ENCODE data around the gene SHC3.

DNA sequence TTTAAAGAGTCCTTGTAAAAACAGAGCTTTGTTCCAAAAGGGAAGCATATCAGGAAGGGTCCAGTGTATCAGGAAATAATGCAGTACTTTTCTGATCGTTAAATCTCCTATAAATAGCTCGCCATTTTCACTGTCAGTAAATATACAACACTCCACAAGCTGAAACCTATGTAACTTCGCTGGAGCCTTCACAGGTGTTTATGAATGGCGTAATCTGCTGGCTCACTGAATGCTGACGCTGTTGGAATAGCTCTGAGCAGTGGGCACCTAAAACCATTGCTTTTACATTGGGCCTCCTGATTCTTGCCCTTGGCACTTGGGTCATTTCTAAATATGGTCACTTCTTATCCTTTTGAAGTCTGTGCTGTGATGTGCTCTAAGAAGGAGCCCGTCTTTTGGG lies 4.3 kb downstream of the SHC3 start:
- TF ChIP-seq, protein P1, sequence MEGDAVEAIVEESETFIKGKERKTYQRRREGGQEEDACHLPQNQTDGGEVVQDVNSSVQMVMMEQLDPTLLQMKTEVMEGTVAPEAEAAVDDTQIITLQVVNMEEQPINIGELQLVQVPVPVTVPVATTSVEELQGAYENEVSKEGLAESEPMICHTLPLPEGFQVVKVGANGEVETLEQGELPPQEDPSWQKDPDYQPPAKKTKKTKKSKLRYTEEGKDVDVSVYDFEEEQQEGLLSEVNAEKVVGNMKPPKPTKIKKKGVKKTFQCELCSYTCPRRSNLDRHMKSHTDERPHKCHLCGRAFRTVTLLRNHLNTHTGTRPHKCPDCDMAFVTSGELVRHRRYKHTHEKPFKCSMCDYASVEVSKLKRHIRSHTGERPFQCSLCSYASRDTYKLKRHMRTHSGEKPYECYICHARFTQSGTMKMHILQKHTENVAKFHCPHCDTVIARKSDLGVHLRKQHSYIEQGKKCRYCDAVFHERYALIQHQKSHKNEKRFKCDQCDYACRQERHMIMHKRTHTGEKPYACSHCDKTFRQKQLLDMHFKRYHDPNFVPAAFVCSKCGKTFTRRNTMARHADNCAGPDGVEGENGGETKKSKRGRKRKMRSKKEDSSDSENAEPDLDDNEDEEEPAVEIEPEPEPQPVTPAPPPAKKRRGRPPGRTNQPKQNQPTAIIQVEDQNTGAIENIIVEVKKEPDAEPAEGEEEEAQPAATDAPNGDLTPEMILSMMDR (conservative IDR thresholded peaks at IDR 0.05; ENCODE audit: low read depth, low read length) = no peak
- TF ChIP-seq CEBPB (IDR thresholded peaks at IDR 0.05; ENCODE audit: low read depth, low read length) (no peak), NFE2L2 (IDR thresholded peaks at IDR 0.05; ENCODE audit: low read depth, low read length) (no peak), MXI1 (IDR thresholded peaks at IDR 0.05; ENCODE audit: borderline replicate concordance, low read depth, low read length) (no peak), RAD21 (IDR thresholded peaks at IDR 0.05; ENCODE audit: low read length) (no peak), FOS (IDR thresholded peaks at IDR 0.05; ENCODE audit: low read depth, low read length) (no peak), SMC3 (IDR thresholded peaks at IDR 0.05; ENCODE audit: low read depth, low read length) (no peak), POLR2A (IDR thresholded peaks at IDR 0.05; ENCODE audit: low read depth, low read length) (no peak), RCOR1 (IDR thresholded peaks at IDR 0.05; ENCODE audit: insufficient replicate concordance, low read length) (no peak)
- TF ChIP-seq, protein P2, sequence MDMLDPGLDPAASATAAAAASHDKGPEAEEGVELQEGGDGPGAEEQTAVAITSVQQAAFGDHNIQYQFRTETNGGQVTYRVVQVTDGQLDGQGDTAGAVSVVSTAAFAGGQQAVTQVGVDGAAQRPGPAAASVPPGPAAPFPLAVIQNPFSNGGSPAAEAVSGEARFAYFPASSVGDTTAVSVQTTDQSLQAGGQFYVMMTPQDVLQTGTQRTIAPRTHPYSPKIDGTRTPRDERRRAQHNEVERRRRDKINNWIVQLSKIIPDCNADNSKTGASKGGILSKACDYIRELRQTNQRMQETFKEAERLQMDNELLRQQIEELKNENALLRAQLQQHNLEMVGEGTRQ (IDR thresholded peaks at IDR 0.05; ENCODE audit: low read depth, low read length) = no peak
